K562 (cell line): ENCODE results near the gene PACSIN1. TPM values are rescaled to one million over a fixed set of nuclear protein-coding genes. Genes with fewer than 3 reads are reported as not detected.

Experiments used
- CAMTA2 ChIP-seq: fragments of 250-450 bp; sonication (Bioruptor Pico); conservative IDR thresholded peaks from 2 replicates; pipeline ENCODE4 v1.5.1; 2022
- CBX3 ChIP-seq, 2 experiments: IDR thresholded peaks; 1 replicate in 1 of 2; 2 replicates in 1 of 2; pipeline ENCODE4 v1.6.1; 2012; ENCODE audit warnings: inconsistent platforms in 2 of 2, low read length in 2 of 2, borderline replicate concordance in 1 of 2, control low read depth in 1 of 2
- CREBBP ChIP-seq: IDR thresholded peaks from one replicate; pipeline ENCODE4 v1.6.1; 2012; ENCODE audit warnings: low read depth, mild to moderate bottlenecking, control low read depth, inconsistent platforms, low read length
- CTBP1 ChIP-seq: fragments of 450-650 bp; IDR thresholded peaks from 2 replicates; pipeline ENCODE4 v1.6.1; 2016; ENCODE audit warnings: borderline replicate concordance
- DACH1 ChIP-seq: fragments of 450-650 bp; IDR thresholded peaks from 2 replicates; pipeline ENCODE4 v1.6.1; 2018; ENCODE audit not compliant: partially characterized antibody
- GTF2F1 ChIP-seq: IDR thresholded peaks from 2 replicates; pipeline ENCODE4 v1.6.1; 2011; ENCODE audit warnings: low read depth, low read length, improper control_type of control experiment
- HDAC6 ChIP-seq: IDR thresholded peaks from 2 replicates; pipeline ENCODE4 v1.6.1; 2012; ENCODE audit warnings: low read depth, mild to moderate bottlenecking, control low read depth, inconsistent platforms, low read length, moderate library complexity
- HLTF ChIP-seq: fragments of 450-650 bp; IDR thresholded peaks from 2 replicates; pipeline ENCODE4 v1.6.1; 2016
- JUN ChIP-seq, 2 experiments: sonication (generic) in 1 of 2; formaldehyde crosslinking in 1 of 2; IDR thresholded peaks; 2 replicates each; pipeline versions ENCODE4 v1.6.1 to v1.8.0; 2012 to 2022; ENCODE audit warnings: borderline replicate concordance in 2 of 2, mild to moderate bottlenecking in 2 of 2, improper control_type of control experiment in 1 of 2, low read depth in 1 of 2, low read length in 1 of 2, missing genetic modification reagents in 1 of 2
- RFX1 ChIP-seq: fragments of 450-650 bp; IDR thresholded peaks from 2 replicates; pipeline ENCODE4 v1.6.1; 2016; ENCODE audit warnings: mild to moderate bottlenecking, moderate library complexity
- SIN3B ChIP-seq: fragments of 450-650 bp; IDR thresholded peaks from 2 replicates; pipeline ENCODE4 v1.6.1; 2017; ENCODE audit warnings: low read depth, mild to moderate bottlenecking, moderate library complexity
- SOX6 ChIP-seq: fragments of 450-650 bp; IDR thresholded peaks from 2 replicates; pipeline ENCODE4 v1.6.1; 2014; ENCODE audit warnings: mild to moderate bottlenecking
- TBP ChIP-seq: optimal IDR thresholded peaks from 2 replicates; pipeline ENCODE3; 2011; ENCODE audit warnings: low read depth, low read length, improper control_type of control experiment
- ZBED1 ChIP-seq: IDR thresholded peaks from 2 replicates; pipeline ENCODE4 v1.6.1; 2014
- ZNF224 ChIP-seq: sonication (generic); formaldehyde crosslinking; IDR thresholded peaks from 2 replicates; pipeline ENCODE4 v1.8.0; 2022; ENCODE audit warnings: mild to moderate bottlenecking, missing genetic modification reagents
- ZNF253 ChIP-seq: fragments of 250-450 bp; sonication (Bioruptor Pico); conservative IDR thresholded peaks from 2 replicates; pipeline ENCODE4 v1.6.1; 2021; ENCODE audit warnings: mild to moderate bottlenecking
- ZNF644 ChIP-seq: fragments of 200-800 bp; sonication (Bioruptor generic); IDR thresholded peaks from 2 replicates; pipeline ENCODE4 v1.6.1; 2016; ENCODE audit warnings: low read depth, missing genetic modification characterization, missing compliant biosample characterization
- polyA plus RNA-seq, 8 experiments: library from polyadenylated mRNA; depleted of rRNA in 4 of 8; stranded (reverse) in 5 of 8; unstranded in 3 of 8; fragments of >200 nt; fragmentation: Nextera tagmentation in 2 of 8; fragmentation: Illumina TruSeq in 1 of 8; extraction: Ambion mirVana in 2 of 8; extraction: Trizol in 1 of 8; gene quantifications; 2 replicates each; pipeline versions ENCODE4 v1.2.1 to v1.2.3, GENCODE V29; 2011 to 2014; ENCODE audit warnings: inconsistent platforms in 1 of 8, missing spikeins in 1 of 8
- total RNA-seq, 7 experiments: library from RNA; depleted of rRNA in 6 of 7; stranded (reverse); fragments of >200 nt in 6 of 7; fragmentation: Illumina TruSeq in 2 of 7; extraction: Trizol in 2 of 7; gene quantifications; 2 replicates each; pipeline versions ENCODE4 v1.2.1 to v1.2.3, GENCODE V29; 2011 to 2021; ENCODE audit warnings: low replicate concordance in 1 of 7
- TF ChIP-seq, protein P1 (sequence below): sonication (generic); formaldehyde crosslinking; IDR thresholded peaks from 2 replicates; pipeline ENCODE4 v1.8.0; 2022; ENCODE audit warnings: missing genetic modification reagents, mild to moderate bottlenecking, borderline replicate concordance
- TF ChIP-seq, protein P2 (sequence below): fragments of 450-650 bp; IDR thresholded peaks from 2 replicates; pipeline ENCODE4 v1.7.1; 2018; ENCODE audit warnings: mild to moderate bottlenecking, low read depth; ENCODE audit not compliant: partially characterized antibody
- TF ChIP-seq, protein P3 (sequence below): sonication (generic); formaldehyde crosslinking; IDR thresholded peaks from 2 replicates; pipeline ENCODE4 v1.8.1; 2023; ENCODE audit warnings: mild to moderate bottlenecking, missing genetic modification reagents
- TF ChIP-seq, protein P4 (sequence below), 2 experiments: fragments of 150-350 bp in 1 of 2; IDR thresholded peaks; 2 replicates each; pipeline ENCODE4 v1.6.1; 2012 to 2016; ENCODE audit warnings: low read depth in 2 of 2, low read length in 2 of 2, mild to moderate bottlenecking in 1 of 2, moderate library complexity in 1 of 2

The PACSIN1 gene
- total and polyA plus RNA-seq, 9 of the 15 experiments (the other 6 are each of a cell fraction or from before 2014, with no cell fraction given): 0.01 to 1.7 (median 0.45) TPM

DNA sequence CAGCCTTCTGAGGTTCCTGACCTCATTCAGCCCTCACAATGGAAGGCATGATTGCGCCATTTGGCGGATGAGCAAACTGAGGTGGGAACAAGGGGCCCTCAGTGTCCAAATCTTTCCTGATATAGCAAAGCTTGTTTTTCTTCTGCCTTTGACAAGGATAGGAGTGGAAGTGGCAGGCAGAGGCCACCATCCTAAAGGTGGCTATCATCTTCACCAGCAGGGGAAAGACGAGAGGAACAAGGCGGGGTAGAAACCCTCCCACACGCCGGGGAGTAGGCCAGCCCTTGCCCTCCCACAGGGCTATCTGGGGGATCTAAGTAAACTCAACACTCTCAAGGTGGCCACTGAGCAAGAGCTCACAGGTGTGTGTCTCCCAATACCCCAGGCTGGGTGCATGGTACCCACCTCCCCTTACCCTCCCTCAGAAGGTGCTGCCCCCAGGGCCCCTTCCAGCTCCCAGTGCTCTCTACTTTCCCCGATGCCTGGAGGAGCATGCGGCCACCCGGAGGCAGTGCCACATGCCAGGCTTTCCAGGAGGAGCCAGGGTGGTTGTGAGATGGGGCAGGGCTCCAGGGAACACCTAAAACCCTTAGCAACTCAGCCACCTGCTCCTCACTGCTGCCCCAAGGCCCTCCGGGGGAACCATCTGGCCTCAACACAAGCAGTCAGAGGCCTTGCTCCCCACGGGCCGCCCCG lies 79.0 kb downstream of the PACSIN1 start (continued):
- TF ChIP-seq SOX6 (no peak), ZNF253 (CRISPR knock-in tag) (no peak), RFX1 (no peak), CAMTA2 (CRISPR knock-in tag) (no peak), CBX3 (IDR thresholded peaks at IDR 0.05; ENCODE audit: borderline replicate concordance in 1 of 2, low read length in 2 of 2) (peak in 1 of 2 experiments; percentile 57; a peak in 1 of 3 replicates), CTBP1 (peak; percentile 82), ZNF224 (CRISPR knock-in tag) (no peak), HLTF (no peak), SIN3B (no peak), TBP (no peak), ZNF644 (tag) (no peak), CREBBP (no peak), GTF2F1 (no peak), DACH1 (no peak), JUN (IDR thresholded peaks at IDR 0.05; ENCODE audit: borderline replicate concordance, low read depth, low read length) (0 out of 2 replicates have a peak, but pooled peaks have one; percentile 37), JUN (CRISPR knock-in tag; IDR thresholded peaks at IDR 0.05; ENCODE audit: borderline replicate concordance) (no peak), HDAC6 (no peak), ZBED1 (0 out of 2 replicates have a peak, but pooled peaks have one; percentile 47)
- TF ChIP-seq, protein P1, sequence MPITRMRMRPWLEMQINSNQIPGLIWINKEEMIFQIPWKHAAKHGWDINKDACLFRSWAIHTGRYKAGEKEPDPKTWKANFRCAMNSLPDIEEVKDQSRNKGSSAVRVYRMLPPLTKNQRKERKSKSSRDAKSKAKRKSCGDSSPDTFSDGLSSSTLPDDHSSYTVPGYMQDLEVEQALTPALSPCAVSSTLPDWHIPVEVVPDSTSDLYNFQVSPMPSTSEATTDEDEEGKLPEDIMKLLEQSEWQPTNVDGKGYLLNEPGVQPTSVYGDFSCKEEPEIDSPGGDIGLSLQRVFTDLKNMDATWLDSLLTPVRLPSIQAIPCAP (CRISPR knock-in tag): no peak
- TF ChIP-seq, protein P2, sequence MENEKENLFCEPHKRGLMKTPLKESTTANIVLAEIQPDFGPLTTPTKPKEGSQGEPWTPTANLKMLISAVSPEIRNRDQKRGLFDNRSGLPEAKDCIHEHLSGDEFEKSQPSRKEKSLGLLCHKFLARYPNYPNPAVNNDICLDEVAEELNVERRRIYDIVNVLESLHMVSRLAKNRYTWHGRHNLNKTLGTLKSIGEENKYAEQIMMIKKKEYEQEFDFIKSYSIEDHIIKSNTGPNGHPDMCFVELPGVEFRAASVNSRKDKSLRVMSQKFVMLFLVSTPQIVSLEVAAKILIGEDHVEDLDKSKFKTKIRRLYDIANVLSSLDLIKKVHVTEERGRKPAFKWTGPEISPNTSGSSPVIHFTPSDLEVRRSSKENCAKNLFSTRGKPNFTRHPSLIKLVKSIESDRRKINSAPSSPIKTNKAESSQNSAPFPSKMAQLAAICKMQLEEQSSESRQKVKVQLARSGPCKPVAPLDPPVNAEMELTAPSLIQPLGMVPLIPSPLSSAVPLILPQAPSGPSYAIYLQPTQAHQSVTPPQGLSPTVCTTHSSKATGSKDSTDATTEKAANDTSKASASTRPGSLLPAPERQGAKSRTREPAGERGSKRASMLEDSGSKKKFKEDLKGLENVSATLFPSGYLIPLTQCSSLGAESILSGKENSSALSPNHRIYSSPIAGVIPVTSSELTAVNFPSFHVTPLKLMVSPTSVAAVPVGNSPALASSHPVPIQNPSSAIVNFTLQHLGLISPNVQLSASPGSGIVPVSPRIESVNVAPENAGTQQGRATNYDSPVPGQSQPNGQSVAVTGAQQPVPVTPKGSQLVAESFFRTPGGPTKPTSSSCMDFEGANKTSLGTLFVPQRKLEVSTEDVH: no peak
- TF ChIP-seq, protein P3, sequence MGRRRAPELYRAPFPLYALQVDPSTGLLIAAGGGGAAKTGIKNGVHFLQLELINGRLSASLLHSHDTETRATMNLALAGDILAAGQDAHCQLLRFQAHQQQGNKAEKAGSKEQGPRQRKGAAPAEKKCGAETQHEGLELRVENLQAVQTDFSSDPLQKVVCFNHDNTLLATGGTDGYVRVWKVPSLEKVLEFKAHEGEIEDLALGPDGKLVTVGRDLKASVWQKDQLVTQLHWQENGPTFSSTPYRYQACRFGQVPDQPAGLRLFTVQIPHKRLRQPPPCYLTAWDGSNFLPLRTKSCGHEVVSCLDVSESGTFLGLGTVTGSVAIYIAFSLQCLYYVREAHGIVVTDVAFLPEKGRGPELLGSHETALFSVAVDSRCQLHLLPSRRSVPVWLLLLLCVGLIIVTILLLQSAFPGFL (CRISPR knock-in tag): no peak
- TF ChIP-seq, protein P4, sequence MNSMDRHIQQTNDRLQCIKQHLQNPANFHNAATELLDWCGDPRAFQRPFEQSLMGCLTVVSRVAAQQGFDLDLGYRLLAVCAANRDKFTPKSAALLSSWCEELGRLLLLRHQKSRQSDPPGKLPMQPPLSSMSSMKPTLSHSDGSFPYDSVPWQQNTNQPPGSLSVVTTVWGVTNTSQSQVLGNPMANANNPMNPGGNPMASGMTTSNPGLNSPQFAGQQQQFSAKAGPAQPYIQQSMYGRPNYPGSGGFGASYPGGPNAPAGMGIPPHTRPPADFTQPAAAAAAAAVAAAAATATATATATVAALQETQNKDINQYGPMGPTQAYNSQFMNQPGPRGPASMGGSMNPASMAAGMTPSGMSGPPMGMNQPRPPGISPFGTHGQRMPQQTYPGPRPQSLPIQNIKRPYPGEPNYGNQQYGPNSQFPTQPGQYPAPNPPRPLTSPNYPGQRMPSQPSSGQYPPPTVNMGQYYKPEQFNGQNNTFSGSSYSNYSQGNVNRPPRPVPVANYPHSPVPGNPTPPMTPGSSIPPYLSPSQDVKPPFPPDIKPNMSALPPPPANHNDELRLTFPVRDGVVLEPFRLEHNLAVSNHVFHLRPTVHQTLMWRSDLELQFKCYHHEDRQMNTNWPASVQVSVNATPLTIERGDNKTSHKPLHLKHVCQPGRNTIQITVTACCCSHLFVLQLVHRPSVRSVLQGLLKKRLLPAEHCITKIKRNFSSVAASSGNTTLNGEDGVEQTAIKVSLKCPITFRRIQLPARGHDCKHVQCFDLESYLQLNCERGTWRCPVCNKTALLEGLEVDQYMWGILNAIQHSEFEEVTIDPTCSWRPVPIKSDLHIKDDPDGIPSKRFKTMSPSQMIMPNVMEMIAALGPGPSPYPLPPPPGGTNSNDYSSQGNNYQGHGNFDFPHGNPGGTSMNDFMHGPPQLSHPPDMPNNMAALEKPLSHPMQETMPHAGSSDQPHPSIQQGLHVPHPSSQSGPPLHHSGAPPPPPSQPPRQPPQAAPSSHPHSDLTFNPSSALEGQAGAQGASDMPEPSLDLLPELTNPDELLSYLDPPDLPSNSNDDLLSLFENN (IDR thresholded peaks at IDR 0.05; ENCODE audit: low read depth in 2 of 2, low read length in 2 of 2): 0 out of 4 replicates have a peak, but pooled peaks of 1 of the 2 experiments have one; percentile 30
